ENCODE measurements around the gene HBM. TPM values are rescaled to one million over a fixed set of nuclear protein-coding genes. Genes with fewer than 3 reads are reported as not detected.

The HBM gene
- total RNA-seq, 2 donors from 2014 or later, result 1.2 TPM; not detected in 1

DNA sequence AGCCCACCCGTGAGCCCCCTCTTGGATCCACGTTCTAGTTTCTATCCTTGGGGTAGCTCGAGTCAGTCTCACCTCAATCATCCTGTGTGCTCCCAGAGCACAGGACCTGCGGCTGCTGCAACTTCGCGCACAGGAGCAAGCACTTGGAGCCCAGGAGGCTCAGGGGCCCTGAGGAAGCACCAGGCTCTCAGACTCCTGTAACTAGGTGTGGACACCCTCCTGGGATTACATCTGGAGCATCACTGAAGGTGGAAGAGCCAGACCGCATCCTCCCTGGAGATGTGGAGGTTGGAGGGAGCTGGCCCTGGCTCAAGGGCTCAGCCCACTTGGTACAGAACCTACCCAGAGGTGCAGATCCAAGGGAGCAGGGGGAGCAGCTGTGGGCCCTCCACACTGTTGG lies 17.2 kb downstream of the HBM start:
- H3K4me1 ChIP-seq, result peaks cover 0 to 20% of the 10 kb centered on the region in 2 donors
- no peaks in the 10 kb centered on the region for H3K9me3 ChIP-seq
- no peak for DNase-seq (ENCODE audit: low spot score)
- no peak overlapping the region for H3K27ac ChIP-seq
- TF ChIP-seq, protein P1, sequence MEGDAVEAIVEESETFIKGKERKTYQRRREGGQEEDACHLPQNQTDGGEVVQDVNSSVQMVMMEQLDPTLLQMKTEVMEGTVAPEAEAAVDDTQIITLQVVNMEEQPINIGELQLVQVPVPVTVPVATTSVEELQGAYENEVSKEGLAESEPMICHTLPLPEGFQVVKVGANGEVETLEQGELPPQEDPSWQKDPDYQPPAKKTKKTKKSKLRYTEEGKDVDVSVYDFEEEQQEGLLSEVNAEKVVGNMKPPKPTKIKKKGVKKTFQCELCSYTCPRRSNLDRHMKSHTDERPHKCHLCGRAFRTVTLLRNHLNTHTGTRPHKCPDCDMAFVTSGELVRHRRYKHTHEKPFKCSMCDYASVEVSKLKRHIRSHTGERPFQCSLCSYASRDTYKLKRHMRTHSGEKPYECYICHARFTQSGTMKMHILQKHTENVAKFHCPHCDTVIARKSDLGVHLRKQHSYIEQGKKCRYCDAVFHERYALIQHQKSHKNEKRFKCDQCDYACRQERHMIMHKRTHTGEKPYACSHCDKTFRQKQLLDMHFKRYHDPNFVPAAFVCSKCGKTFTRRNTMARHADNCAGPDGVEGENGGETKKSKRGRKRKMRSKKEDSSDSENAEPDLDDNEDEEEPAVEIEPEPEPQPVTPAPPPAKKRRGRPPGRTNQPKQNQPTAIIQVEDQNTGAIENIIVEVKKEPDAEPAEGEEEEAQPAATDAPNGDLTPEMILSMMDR (IDR thresholded peaks at IDR 0.05), result no peak
- H3K4me3 ChIP-seq, result no peak overlapping the region
- peaks cover 9% of the 10 kb centered on the region for H3K36me3 ChIP-seq
- peaks cover 0 to 6% of the 10 kb centered on the region in 2 donors for H3K27me3 ChIP-seq

DNA sequence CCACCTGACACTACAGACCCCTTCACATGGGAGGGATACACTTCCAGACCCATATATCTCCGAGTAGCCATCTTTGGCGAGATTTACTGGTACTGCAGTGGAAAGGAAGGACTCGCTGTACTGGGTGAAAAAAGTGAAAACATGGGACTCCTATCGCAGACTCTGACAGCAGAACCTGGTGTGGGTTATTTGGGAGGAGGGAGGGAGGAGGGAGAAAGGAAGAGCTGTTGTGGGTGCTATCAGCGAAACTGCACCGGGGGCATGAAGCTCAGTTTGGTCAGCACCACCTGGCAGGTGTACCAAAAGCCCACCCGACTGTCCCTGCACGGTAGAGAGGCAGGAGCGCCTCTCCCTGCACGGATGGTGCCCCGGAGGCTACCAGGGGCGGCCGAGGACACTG lies 19.4 kb downstream of the HBM start:
- H3K27ac ChIP-seq, result no peak overlapping the region
- H3K36me3 ChIP-seq, result peaks cover 30% of the 10 kb centered on the region
- no peaks in the 10 kb centered on the region for H3K9me3 ChIP-seq
- no peak overlapping the region for H3K4me3 ChIP-seq
- TF ChIP-seq, protein P1 (IDR thresholded peaks at IDR 0.05), result no peak
- H3K27me3 ChIP-seq, result peaks cover 0 to 4% of the 10 kb centered on the region in 2 donors
- DNase-seq (ENCODE audit: low spot score), result no peak
- peaks cover 0 to 14% of the 10 kb centered on the region in 2 donors for H3K4me1 ChIP-seq

DNA sequence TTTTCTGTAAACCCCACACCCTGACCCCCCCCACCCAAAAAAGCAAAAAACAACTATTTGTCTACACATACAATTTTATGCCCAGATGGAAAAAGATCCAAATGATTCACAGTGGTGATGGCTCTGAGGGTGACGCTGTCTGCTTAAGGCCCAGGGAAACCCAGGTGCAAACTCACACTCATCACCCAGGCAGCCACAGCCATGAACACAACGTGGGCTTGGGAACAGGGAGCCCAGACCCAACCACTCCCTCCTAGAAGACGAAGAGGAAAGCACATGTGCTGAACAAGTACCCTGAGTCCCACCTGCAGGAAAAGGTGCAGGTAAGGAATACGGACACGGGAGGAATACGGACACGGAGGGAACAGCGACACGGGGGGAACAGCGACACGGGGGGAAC lies 19.9 kb downstream of the HBM start:
- DNase-seq (ENCODE audit: low spot score), result no peak
- TF ChIP-seq, protein P1 (IDR thresholded peaks at IDR 0.05), result no peak

DNA sequence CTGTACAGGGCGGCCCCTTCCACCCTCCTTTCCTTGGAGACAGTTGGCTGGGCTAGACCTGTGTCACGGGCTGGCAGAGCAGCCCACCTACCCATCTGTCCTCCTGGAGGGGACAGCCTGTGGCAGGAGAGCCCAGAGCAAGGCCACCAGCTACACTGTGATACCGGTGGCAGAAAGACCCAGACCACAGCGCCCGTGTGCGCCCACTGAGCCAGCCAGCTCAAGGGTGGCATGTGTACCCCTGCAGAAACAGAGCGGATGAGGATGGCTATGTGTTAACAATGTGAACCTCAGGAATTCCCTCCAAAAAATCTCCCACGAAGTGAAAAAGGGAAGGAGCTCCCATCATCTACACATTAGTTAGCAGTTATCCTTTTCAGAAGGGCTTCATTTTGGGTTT lies 21.6 kb downstream of the HBM start:
- H3K36me3 ChIP-seq, result peaks cover 51% of the 10 kb centered on the region
- no peak for DNase-seq (ENCODE audit: low spot score)

More for the DNA sequence above, 19.9 kb downstream of the HBM start:
- peaks cover 0 to 10% of the 10 kb centered on the region in 2 donors for H3K4me1 ChIP-seq
- H3K27ac ChIP-seq, result no peak overlapping the region
- peaks cover 35% of the 10 kb centered on the region for H3K36me3 ChIP-seq
- H3K9me3 ChIP-seq, result no peaks in the 10 kb centered on the region
- peaks cover 0 to under 1% of the 10 kb centered on the region in 2 donors for H3K27me3 ChIP-seq
- H3K4me3 ChIP-seq, result no peak overlapping the region

DNA sequence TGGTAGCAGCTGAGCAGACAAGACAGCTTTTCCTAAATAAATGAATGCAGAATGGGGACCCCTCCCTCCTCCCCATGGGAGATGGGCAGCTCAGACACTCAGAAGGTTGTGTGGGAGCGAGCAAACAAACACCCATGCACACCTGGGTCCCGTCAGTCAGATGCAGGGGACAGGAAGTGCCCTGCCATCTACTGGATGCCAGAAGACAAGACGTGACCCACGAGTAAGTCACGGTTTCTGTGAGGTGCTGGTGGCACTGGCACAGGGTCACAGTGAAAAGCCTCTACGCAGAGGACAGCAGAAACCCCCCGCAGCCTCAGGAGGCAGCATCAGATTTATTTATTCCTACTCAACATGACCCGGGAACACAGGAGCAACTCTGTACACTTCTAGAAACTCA lies 22.9 kb downstream of the HBM start:
- H3K36me3 ChIP-seq, result peaks cover 65% of the 10 kb centered on the region
- H3K9me3 ChIP-seq, result no peaks in the 10 kb centered on the region
- no peak overlapping the region for H3K27ac ChIP-seq
- H3K4me1 ChIP-seq, result no peaks in the 10 kb centered on the region
- TF ChIP-seq, protein P1 (IDR thresholded peaks at IDR 0.05), result no peak
- no peaks in the 10 kb centered on the region for H3K27me3 ChIP-seq
- H3K4me3 ChIP-seq, result no peak overlapping the region
- DNase-seq (ENCODE audit: low spot score), result no peak

More for the DNA sequence above, 21.6 kb downstream of the HBM start:
- H3K9me3 ChIP-seq, result no peaks in the 10 kb centered on the region
- H3K27me3 ChIP-seq, result no peaks in the 10 kb centered on the region
- TF ChIP-seq, protein P1 (IDR thresholded peaks at IDR 0.05), result no peak
- no peak overlapping the region for H3K27ac ChIP-seq
- H3K4me3 ChIP-seq, result no peak overlapping the region
- H3K4me1 ChIP-seq, result no peaks in the 10 kb centered on the region

DNA sequence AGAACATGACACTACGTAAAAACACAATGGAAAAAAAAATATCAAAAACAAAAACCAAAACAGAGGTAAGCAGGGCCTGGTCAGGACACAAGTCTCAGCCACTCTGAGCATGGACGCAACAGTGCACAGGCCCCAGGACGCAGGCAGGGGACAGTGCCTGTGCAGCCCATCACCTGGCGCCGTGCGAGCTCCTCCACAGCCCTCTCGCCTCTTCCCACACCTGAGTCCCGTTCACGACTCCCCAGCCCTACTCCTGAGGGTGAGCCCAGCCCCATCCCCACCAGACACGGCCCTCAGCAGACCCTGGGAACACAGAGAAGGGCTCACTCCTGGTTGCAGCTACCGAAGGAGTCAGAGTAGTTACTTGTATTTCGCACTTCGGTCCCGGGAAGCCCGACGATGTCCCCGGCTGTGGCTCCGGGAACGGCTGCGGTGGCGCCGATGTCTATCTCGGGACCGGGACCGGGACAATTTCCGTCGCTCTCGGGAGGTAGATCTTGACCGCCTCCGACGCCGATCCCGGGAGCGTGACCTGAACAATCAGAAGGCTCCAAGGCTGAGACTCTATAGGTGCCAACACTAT lies 23.9 kb downstream of the HBM start:
- Histone ChIP-seq H3K36me3 (peaks cover 75% of the 10 kb centered on the region), H3K9me3 (no peaks in the 10 kb centered on the region), H3K4me3 (no peak overlapping the region), H3K4me1 (no peaks in the 10 kb centered on the region), H3K27me3 (no peaks in the 10 kb centered on the region), H3K27ac (no peak overlapping the region)
- no peak for DNase-seq (ENCODE audit: low spot score)
- TF ChIP-seq, protein P1 (IDR thresholded peaks at IDR 0.05), result no peak
